HG03342 (cell line): Measurements from ENCODE around the gene IPCEF1.

Source experiments
- ATAC-seq: cut with Tn5 transposase; IDR thresholded peaks from one replicate; pipeline ENCODE4 v1.9.1; 2021; ENCODE audit warnings: mild to moderate bottlenecking, moderate library complexity; ENCODE audit not compliant: unreplicated experiment

IPCEF1 gene

GRCh38 chr6:154377726-154378125, 21.1 kb upstream of the IPCEF1 start:
- no peak for ATAC-seq

GRCh38 chr6:154373971-154374370, 17.4 kb upstream of the IPCEF1 start:
- no peak for ATAC-seq

DNA sequence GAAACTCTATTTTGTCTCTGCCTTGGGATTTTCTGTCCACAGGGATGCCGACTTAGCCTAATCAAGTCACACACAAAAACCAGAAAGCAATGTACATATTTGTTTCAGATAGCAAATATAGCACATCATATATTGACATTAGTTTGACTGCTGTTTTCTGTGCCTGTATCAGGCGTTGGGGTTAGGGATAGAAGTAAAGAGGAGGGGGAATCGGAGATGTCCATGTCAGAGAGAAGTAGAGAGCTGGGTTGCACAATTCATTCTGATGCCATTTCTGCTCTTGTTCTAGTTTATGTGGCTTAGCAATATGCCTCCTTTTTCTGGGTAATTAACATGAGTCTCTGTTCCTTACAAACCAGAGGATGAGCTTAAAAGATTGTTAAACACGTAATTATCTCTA, 14.7 kb upstream of the IPCEF1 start:
- no peak for ATAC-seq

GRCh38 chr6:154370545-154370944, 13.9 kb upstream of the IPCEF1 start:
- ATAC-seq, result peak; percentile 75

DNA sequence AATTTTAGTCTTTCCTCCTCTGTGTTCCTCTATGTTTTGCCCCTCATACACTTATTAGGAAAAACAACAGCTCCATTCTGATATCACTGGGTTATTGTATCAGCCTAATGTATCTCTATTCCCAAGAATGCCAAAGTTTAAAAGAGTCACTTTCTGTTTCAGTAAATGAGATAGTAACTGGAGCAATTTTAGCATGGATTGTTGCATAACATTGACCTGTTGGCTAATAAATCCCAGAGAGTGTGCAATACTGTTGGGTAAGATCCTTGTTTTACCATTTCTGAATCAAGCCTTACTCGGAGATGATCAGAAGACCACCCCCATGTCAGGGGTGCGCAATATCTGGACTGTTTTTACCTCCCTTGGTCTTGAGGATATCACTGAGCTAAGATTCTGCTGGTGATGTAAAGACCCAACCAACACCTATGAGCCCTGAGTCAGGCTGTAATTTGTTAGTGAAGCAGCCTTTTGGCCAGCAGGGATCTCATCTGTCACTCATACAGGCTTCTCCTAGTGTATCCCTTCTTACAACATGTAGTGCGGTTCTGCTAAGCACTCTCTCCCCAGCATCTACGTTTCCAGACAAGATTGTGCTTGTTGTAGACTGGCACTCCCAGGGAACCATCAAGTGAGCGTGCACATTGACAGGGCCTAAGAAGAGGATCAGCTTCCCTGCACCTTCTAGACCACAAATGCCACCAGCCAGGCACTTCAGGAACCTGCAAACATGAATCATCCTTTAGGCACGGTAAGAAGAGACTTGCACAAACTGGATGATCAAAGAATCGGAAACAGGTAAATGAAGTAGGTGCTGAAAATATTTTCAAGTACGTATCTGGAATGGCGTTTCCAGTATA, 11.5 kb upstream of the IPCEF1 start:
- no peak for ATAC-seq

- ATAC-seq, result no peak
Measured at GRCh38 chr6:154367336-154367735, 10.7 kb upstream of the IPCEF1 start.

GRCh38 chr6:154363821-154364220, 7.2 kb upstream of the IPCEF1 start:
- no peak for ATAC-seq

GRCh38 chr6:154361476-154361875, 4.9 kb upstream of the IPCEF1 start:
- ATAC-seq, result no peak

DNA sequence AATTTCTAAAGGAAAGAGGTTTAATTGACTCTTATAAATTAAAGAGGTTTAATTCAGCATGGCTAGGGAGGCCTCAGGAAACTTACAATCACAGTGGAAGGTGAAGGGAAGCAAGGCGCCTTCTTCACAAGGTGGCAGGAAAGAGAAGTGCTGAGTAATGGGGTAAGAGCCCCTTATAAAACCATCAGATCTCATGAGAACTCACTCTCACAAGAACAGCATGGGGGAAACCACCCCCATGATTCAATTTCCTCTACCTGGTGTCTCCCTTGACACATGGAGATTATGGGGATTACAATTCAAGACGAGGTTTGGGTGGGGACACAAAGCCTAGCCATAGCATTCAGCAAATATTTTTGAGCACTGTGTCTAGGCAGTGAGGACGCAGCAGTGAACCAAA, 3.9 kb upstream of the IPCEF1 start:
- no peak for ATAC-seq

- no peak for ATAC-seq
Measured at GRCh38 chr6:154359679-154360078, 3.1 kb upstream of the IPCEF1 start.

DNA sequence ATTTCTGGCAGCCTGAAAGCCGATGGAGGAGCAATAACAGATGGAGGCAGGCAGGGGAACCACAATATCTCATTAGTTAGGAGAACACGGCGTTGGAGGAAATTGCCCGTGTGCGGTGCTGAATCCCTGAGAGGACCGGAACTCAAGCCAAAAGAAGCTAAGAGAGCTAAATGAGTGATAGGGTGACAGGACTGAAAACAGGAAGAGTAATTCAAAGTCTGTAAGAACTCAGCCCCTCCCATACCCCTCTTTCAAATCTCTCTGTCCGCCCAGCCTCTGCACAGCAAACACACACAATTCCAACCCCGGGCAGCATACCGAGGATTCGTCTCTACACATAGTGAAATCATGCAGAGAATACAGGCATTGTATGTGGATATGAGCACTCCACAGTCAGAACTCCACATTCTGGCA, 2.6 kb upstream of the IPCEF1 start:
- no peak for ATAC-seq

GRCh38 chr6:154358019-154358545, 1.5 kb upstream of the IPCEF1 start:
- ATAC-seq, result no peak

GRCh38 chr6:154356113-154356512, 490 bp downstream of the IPCEF1 start:
- no peak for ATAC-seq

- no peak for ATAC-seq
Measured at GRCh38 chr6:154354265-154354777, 2.3 kb downstream of the IPCEF1 start.

- ATAC-seq, result no peak
Measured at GRCh38 chr6:154353626-154354025, 3.0 kb downstream of the IPCEF1 start.

DNA sequence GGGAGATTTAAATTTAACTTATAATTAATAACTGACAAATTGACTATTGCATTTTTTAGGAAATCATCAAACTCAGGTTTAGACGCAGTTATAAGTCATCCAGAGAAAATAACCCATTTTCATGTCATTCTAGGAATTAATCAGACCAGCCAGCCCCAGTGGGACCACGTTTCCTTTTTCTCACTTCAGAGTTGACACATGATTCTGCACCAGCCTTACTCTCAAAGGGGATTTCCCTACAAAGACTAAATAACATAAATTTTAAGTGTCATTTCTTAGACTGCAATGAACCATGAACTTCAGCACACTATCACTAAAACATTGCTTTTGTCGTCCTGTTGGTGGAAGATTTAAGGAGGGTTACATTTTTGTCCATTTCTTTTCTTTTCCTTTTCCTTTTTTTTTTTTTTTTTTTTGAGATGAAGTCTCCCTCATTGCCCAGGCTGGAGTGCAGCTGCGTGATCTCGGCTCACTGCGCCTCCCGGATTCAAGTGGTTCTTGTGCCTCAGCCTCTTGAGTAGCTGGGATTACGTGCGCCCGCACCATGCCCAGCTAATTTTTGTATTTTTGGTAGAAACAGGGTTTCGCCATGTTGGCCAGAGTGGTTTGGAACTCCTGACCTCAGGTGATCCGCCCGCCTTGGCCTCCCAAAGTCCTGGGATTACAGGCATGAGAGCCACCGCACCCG, 3.6 kb downstream of the IPCEF1 start:
- peak; percentile 59 for ATAC-seq

DNA sequence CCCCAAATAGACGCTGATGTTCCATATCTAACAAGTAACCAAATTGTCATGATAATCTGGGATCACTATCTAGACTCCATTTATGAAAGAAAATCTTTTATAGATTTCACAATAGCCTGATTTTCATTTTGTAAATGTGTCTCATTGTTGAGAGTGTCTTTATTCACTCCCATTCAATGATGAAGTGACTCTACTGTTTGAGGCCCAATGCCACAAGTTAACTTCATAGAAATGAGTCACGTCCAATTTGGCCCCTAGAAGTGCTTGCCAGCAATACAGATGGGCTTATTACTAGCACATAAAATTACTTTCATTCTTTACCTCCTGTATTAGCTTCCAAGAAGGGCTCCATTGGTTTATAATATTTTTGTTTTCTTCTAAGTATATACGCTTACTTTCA, 6.3 kb downstream of the IPCEF1 start:
- ATAC-seq, result no peak

GRCh38 chr6:154347981-154348380, 8.6 kb downstream of the IPCEF1 start:
- ATAC-seq, result no peak

DNA sequence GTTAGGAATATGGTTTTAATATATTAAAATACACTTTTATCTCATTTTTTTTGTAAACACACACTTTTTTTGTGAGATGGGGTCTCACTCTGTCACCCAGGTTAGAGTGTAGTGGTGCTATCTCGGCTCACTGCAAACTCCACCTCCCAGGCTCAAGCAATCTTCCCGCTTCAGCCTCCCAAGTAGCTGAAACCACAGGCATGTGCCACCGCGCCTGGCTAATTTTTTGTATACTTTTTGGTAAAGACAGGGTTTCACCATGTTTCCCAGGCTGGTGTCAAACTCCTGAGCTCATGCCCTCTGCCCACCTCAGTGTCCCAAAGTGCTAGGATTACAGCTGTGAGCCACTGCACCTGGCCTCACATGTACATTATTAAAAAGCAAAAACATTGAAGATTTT, 10.8 kb downstream of the IPCEF1 start:
- no peak for ATAC-seq

DNA sequence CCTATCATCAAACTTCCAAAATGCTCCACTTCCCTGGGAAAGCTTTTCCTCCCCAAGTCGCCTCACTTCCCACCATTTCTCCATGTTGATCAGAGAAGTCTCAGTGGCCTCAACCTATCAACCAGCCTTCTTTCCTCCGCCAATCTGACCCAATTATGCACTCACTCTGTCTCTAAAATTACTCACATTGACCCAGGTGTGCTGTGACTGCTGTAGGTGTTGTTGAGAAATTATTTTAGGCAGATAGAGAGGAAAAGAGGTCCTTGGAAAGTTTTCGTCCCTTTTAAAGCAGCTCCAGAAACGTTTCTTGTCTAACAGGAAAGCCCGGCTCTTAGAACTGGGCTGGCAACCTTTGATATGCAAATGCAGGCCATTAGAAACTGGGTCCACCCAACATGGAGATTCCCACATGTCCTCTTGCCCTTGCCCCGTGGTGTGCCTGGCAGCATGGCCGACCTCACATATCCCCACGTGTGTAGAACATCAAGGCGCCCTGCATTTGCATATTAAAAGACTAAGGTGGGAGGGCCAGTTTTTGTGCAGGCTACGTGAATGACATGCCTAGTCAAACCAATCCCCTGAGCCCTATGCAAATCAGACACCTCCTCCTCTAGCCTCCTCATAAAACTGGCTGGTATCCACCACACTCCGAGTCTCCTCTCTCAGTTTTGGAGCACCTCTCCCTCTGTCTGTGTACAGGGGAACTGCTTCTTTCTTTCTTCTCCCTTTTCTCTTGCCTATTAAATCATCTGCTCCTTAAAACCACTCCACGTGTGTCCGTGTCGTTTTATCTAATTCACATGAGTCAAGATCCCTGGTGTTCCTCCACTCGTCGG, 12.9 kb downstream of the IPCEF1 start:
- ATAC-seq, result no peak

- no peak for ATAC-seq
Measured at GRCh38 chr6:154341871-154342270, 14.7 kb downstream of the IPCEF1 start.
